Mesenchymal stem cell (in vitro differentiated cells and primary cell): ENCODE measurements around the gene GPR50.

Experiments
- DNase-seq: peaks from one replicate; pipeline ENCODE4 v3.0.0-alpha.2; 2013
- H2AFZ ChIP-seq: one replicate; pipeline ENCODE4 v1.6.1; 2013; ENCODE audit warnings: low read depth, mild to moderate bottlenecking, control low read depth, inconsistent platforms, low read length, moderate library complexity
- H2AK5ac ChIP-seq: 2 replicates; pipeline ENCODE4 v1.6.1; 2013; ENCODE audit warnings: low read length, moderate library complexity, mild to moderate bottlenecking, inconsistent platforms; ENCODE audit not compliant: severe bottlenecking
- H2BK120ac ChIP-seq: one replicate; pipeline ENCODE4 v1.6.1; 2013; ENCODE audit warnings: low read depth, mild to moderate bottlenecking, inconsistent platforms, low read length, moderate library complexity
- H2BK12ac ChIP-seq, 2 experiments: one replicate each; pipeline ENCODE4 v1.6.1; 2013; ENCODE audit warnings: inconsistent platforms in 2 of 2, low read length in 2 of 2, mild to moderate bottlenecking in 2 of 2, moderate library complexity in 2 of 2, control low read depth in 1 of 2
- H2BK15ac ChIP-seq: one replicate; pipeline ENCODE4 v1.6.1; 2013; ENCODE audit warnings: mild to moderate bottlenecking, low read depth, inconsistent platforms; ENCODE audit not compliant: poor library complexity, severe bottlenecking
- H2BK5ac ChIP-seq: 2 replicates; pipeline ENCODE4 v1.6.1; 2013; ENCODE audit warnings: low read depth, mild to moderate bottlenecking, low read length, control low read depth, inconsistent platforms; ENCODE audit not compliant: poor library complexity, severe bottlenecking
- H3K14ac ChIP-seq, 2 experiments: one replicate each; pipeline ENCODE4 v1.6.1; 2013; ENCODE audit warnings: inconsistent platforms in 2 of 2, low read length in 2 of 2, control low read depth in 1 of 2, mild to moderate bottlenecking in 1 of 2, moderate library complexity in 1 of 2
- H3K18ac ChIP-seq, 2 experiments: one replicate each; pipeline ENCODE4 v1.6.1; 2013; ENCODE audit warnings: inconsistent platforms in 2 of 2, low read length in 2 of 2, control low read depth in 1 of 2, low read depth in 1 of 2, mild to moderate bottlenecking in 1 of 2
- H3K23ac ChIP-seq, 2 experiments: one replicate each; pipeline ENCODE4 v1.6.1; 2013; ENCODE audit warnings: inconsistent platforms in 2 of 2, low read length in 2 of 2, mild to moderate bottlenecking in 2 of 2, moderate library complexity in 2 of 2, control low read depth in 1 of 2
- H3K27ac ChIP-seq: 2 replicates; pipeline ENCODE4 v1.5.1; 2013; ENCODE audit warnings: mild to moderate bottlenecking, moderate library complexity, low read length, control low read depth, inconsistent platforms; ENCODE audit not compliant: poor library complexity, severe bottlenecking
- H3K27me3 ChIP-seq, 2 experiments: 2 replicates each; pipeline versions ENCODE4 v1.6.1 to v1.7.0; 2013; ENCODE audit warnings: low read length in 2 of 2, mild to moderate bottlenecking in 2 of 2, moderate library complexity in 2 of 2, control low read depth in 1 of 2, inconsistent platforms in 1 of 2; ENCODE audit not compliant: control insufficient read depth in 1 of 2, insufficient read depth in 1 of 2
- H3K36me3 ChIP-seq, 2 experiments: 2 replicates each; pipeline versions ENCODE4 v1.6.1 to v1.7.0; 2013; ENCODE audit warnings: low read length in 2 of 2, control low read depth in 1 of 2, inconsistent platforms in 1 of 2, low read depth in 1 of 2, mild to moderate bottlenecking in 1 of 2; ENCODE audit not compliant: insufficient read depth in 2 of 2, control insufficient read depth in 1 of 2
- H3K4ac ChIP-seq, 2 experiments: one replicate each; pipeline ENCODE4 v1.6.1; 2013; ENCODE audit warnings: inconsistent platforms in 2 of 2, low read length in 2 of 2, mild to moderate bottlenecking in 2 of 2, moderate library complexity in 2 of 2, control low read depth in 1 of 2, low read depth in 1 of 2
- H3K4me1 ChIP-seq: 2 replicates; pipeline ENCODE4 v1.6.1; 2013; ENCODE audit warnings: low read depth, low read length, control low read depth; ENCODE audit not compliant: control insufficient read depth, insufficient read depth
- H3K4me2 ChIP-seq: 2 replicates; pipeline ENCODE4 v1.6.1; 2013; ENCODE audit warnings: low read length, mild to moderate bottlenecking, inconsistent platforms; ENCODE audit not compliant: poor library complexity, severe bottlenecking
- H3K4me3 ChIP-seq, 2 experiments: 2 replicates each; pipeline versions ENCODE4 v1.5.1 to v1.7.0; 2013; ENCODE audit warnings: low read length in 2 of 2, mild to moderate bottlenecking in 2 of 2, control low read depth in 1 of 2, low read depth in 1 of 2; ENCODE audit not compliant: insufficient read depth in 1 of 2
- H3K79me1 ChIP-seq: replicated peaks from 2 replicates; pipeline ENCODE4 v1.6.1; 2013; ENCODE audit warnings: mild to moderate bottlenecking, control low read depth, low read length, inconsistent platforms; ENCODE audit not compliant: poor library complexity, severe bottlenecking
- H3K9ac ChIP-seq: 2 replicates; pipeline ENCODE4 v1.7.0; 2013; ENCODE audit warnings: mild to moderate bottlenecking, low read length, moderate library complexity
- H3K9me3 ChIP-seq: 2 replicates; pipeline ENCODE4 v1.7.0; 2013; ENCODE audit warnings: mild to moderate bottlenecking, low read length; ENCODE audit not compliant: control insufficient read depth
- H4K8ac ChIP-seq: one replicate; pipeline ENCODE4 v1.6.1; 2013; ENCODE audit warnings: inconsistent platforms, mild to moderate bottlenecking, low read length, moderate library complexity
- H4K91ac ChIP-seq: one replicate; pipeline ENCODE4 v1.6.1; 2013; ENCODE audit warnings: mild to moderate bottlenecking, low read length, inconsistent platforms
- WGBS: methylation state at CpG from one replicate; pipeline ENCODE4 v1.1.7; 2013; ENCODE audit warnings: mixed read lengths; 5-methylcytosine and 5-hydroxymethylcytosine counted together

Gene GPR50

GRCh38 chrX:151183233-151183753 lies 6.9 kb downstream of the GPR50 start:
- Histone ChIP-seq H4K8ac (no peak overlapping the region), H3K18ac (no peak overlapping the region), H3K14ac (no peak overlapping the region), H3K27me3 (peaks cover 25 to 29% of the 10 kb centered on the region in 2 experiments), H4K91ac (no peak overlapping the region), H3K4me1 (no peaks in the 10 kb centered on the region), H2BK15ac (no peak overlapping the region), H3K79me1 (no peaks in the 10 kb centered on the region), H3K4me3 (no peak overlapping the region), H2BK12ac (no peak overlapping the region), H3K4me2 (no peak overlapping the region), H2BK5ac (no peak overlapping the region), H2AFZ (no peak overlapping the region), H3K9ac (no peak overlapping the region), H2BK120ac (no peak overlapping the region), H3K36me3 (no peaks in the 10 kb centered on the region), H3K23ac (no peak overlapping the region), H3K9me3 (peaks cover 2% of the 10 kb centered on the region), H2AK5ac (no peak overlapping the region), H3K27ac (no peak overlapping the region), H3K4ac (no peak overlapping the region)
- WGBS = 63% methylated on average over 5 of the region's 6 CpGs
- DNase-seq = no peak

- no peak overlapping the region for H2BK120ac ChIP-seq
- no peak overlapping the region for H3K4me2 ChIP-seq
- no peak overlapping the region for H2BK15ac ChIP-seq
- no peak overlapping the region for H3K4ac ChIP-seq
- no peak overlapping the region for H3K4me3 ChIP-seq
- no peak overlapping the region for H2BK5ac ChIP-seq
- no peak overlapping the region for H3K23ac ChIP-seq
- no peak overlapping the region for H2BK12ac ChIP-seq
- no peak overlapping the region for H3K18ac ChIP-seq
- no peaks in the 10 kb centered on the region for H3K4me1 ChIP-seq
- H4K8ac ChIP-seq = no peak overlapping the region
- H3K9me3 ChIP-seq = peaks cover 2% of the 10 kb centered on the region
- no peak overlapping the region for H3K9ac ChIP-seq
- H3K79me1 ChIP-seq = no peaks in the 10 kb centered on the region
- no peak overlapping the region for H3K27ac ChIP-seq
- 24% methylated on average over 12 of the region's 14 CpGs for WGBS
- H4K91ac ChIP-seq = no peak overlapping the region
- H3K36me3 ChIP-seq = no peaks in the 10 kb centered on the region
- H2AFZ ChIP-seq = no peak overlapping the region
- H2AK5ac ChIP-seq = no peak overlapping the region
- H3K14ac ChIP-seq = no peak overlapping the region
- no peak for DNase-seq
- peaks cover 19 to 23% of the 10 kb centered on the region in 2 experiments for H3K27me3 ChIP-seq
Observed at GRCh38 chrX:151183912-151184565, 7.7 kb downstream of the GPR50 start.

- no peak for DNase-seq
- Histone ChIP-seq H3K9ac (no peak overlapping the region), H2BK120ac (no peak overlapping the region), H2BK12ac (no peak overlapping the region), H3K27me3 (peaks cover 12 to 23% of the 10 kb centered on the region in 2 experiments), H3K14ac (no peak overlapping the region), H3K36me3 (no peaks in the 10 kb centered on the region), H3K18ac (no peak overlapping the region), H3K27ac (no peak overlapping the region), H2AFZ (no peak overlapping the region), H3K4me2 (no peak overlapping the region), H4K91ac (no peak overlapping the region), H3K4me1 (no peaks in the 10 kb centered on the region), H3K4me3 (no peak overlapping the region), H3K79me1 (no peaks in the 10 kb centered on the region), H2BK5ac (no peak overlapping the region), H2AK5ac (no peak overlapping the region), H4K8ac (no peak overlapping the region), H3K23ac (no peak overlapping the region), H3K9me3 (peaks cover 2% of the 10 kb centered on the region), H3K4ac (no peak overlapping the region), H2BK15ac (no peak overlapping the region)
- whole genome bisulfite sequencing = 75% methylated on average over 1 of the region's 2 CpGs
Observed at GRCh38 chrX:151184705-151185104, 8.3 kb downstream of the GPR50 start.

GRCh38 chrX:151206871-151207270 lies 30.5 kb downstream of the GPR50 start:
- H3K9me3 ChIP-seq = peaks cover 5% of the 10 kb centered on the region
- H2AK5ac ChIP-seq = no peak overlapping the region
- no peak overlapping the region for H3K23ac ChIP-seq
- no CpG with 5 or more reads among the region's 2 CpGs for WGBS
- no peaks in the 10 kb centered on the region for H3K4me1 ChIP-seq
- H3K27ac ChIP-seq = no peak overlapping the region
- H2BK12ac ChIP-seq = no peak overlapping the region
- no peaks in the 10 kb centered on the region for H3K36me3 ChIP-seq
- H3K79me1 ChIP-seq = no peaks in the 10 kb centered on the region
- H3K9ac ChIP-seq = no peak overlapping the region
- H2BK15ac ChIP-seq = no peak overlapping the region
- no peak overlapping the region for H3K4ac ChIP-seq
- no peak overlapping the region for H2AFZ ChIP-seq
- no peak overlapping the region for H3K18ac ChIP-seq
- no peak overlapping the region for H3K4me2 ChIP-seq
- no peak overlapping the region for H3K4me3 ChIP-seq
- no peak overlapping the region for H4K8ac ChIP-seq
- H2BK120ac ChIP-seq = no peak overlapping the region
- no peak for DNase-seq
- H4K91ac ChIP-seq = no peak overlapping the region
- no peaks in the 10 kb centered on the region for H3K27me3 ChIP-seq
- no peak overlapping the region for H2BK5ac ChIP-seq
- no peak overlapping the region for H3K14ac ChIP-seq
